Measurements from ENCODE around the gene DYSF.

DNA sequence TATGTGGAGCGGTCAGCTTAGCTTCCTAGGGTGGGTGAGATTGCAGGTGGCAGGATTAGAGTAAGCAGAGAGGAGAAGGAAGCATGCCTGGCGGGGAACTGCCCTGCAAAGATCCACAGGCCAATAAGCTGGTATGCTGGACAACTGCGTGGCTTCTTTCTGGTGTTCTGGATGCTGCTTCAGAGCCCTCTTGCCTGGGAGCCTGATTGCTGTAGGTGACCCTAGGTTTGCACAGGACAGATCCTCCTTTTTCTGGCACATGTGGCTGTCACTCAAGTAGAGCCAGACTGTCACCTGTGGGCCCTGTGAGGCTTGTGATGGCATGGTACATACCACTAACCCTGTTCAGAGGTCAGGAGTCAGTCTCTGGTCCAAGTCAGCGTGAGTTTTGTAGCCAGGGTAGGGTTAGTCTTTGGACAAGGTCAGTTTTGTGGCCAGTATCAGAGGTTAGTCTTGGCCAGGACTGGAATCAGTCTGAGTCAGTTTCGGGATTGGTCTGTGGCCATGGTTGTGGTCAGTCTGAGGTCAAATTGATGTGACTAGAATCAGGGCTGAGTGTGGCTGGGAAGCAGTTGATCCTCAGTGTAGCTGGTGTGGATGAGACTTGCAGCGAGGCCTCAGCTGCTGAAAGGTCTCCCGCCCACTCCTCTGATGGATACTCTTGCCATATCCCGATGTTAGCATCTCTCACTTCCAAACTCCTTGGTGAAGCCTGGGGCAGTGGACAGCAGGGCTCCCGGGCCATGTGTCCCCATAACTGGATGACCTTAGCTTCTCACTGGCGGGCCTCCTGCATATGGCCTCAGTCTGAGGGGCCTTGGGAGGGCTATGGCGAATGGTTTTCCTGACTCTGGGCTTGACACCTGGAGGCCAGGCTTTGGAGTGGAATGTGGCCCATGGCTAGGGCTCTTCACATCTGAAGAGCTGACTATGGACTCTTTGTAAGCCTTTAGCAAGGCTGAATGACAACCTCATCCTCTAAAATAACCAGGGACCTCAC is 260.5 kb downstream of the DYSF start:
- TF ChIP-seq, protein P1, sequence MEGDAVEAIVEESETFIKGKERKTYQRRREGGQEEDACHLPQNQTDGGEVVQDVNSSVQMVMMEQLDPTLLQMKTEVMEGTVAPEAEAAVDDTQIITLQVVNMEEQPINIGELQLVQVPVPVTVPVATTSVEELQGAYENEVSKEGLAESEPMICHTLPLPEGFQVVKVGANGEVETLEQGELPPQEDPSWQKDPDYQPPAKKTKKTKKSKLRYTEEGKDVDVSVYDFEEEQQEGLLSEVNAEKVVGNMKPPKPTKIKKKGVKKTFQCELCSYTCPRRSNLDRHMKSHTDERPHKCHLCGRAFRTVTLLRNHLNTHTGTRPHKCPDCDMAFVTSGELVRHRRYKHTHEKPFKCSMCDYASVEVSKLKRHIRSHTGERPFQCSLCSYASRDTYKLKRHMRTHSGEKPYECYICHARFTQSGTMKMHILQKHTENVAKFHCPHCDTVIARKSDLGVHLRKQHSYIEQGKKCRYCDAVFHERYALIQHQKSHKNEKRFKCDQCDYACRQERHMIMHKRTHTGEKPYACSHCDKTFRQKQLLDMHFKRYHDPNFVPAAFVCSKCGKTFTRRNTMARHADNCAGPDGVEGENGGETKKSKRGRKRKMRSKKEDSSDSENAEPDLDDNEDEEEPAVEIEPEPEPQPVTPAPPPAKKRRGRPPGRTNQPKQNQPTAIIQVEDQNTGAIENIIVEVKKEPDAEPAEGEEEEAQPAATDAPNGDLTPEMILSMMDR (IDR thresholded peaks at IDR 0.05) = no peak
- TF ChIP-seq EZH2phosphoT487 (IDR thresholded peaks at IDR 0.05; ENCODE audit: borderline replicate concordance, low read depth) (no peak), RFX5 (IDR thresholded peaks at IDR 0.05; ENCODE audit: low read length) (no peak)
